DOHH2 (cell line): ENCODE data around the gene STX8.

Source experiments
- H3F3A ChIP-seq: fragments of 200-600 bp; sonication (generic), shearing (Covaris generic); 2 replicates; pipeline ENCODE4 v1.6.0; 2016; ENCODE audit warnings: antibody characterized with exemption, mild to moderate bottlenecking; ENCODE audit not compliant: control insufficient read depth, insufficient read depth
- H3K27ac ChIP-seq: fragments of 200-600 bp; sonication (generic); 2 replicates; pipeline ENCODE4 v1.5.1; 2014; ENCODE audit warnings: low read depth, mild to moderate bottlenecking, low read length, moderate library complexity
- H3K27me3 ChIP-seq: fragments of 200-600 bp; sonication (generic); 2 replicates; pipeline ENCODE4 v1.6.1; 2014; ENCODE audit warnings: mild to moderate bottlenecking, low read length, mixed read lengths; ENCODE audit not compliant: control insufficient read depth
- H3K36me3 ChIP-seq: fragments of 200-600 bp; sonication (generic); 2 replicates; pipeline ENCODE4 v1.6.1; 2014; ENCODE audit warnings: mild to moderate bottlenecking, low read length, moderate library complexity, mixed read lengths; ENCODE audit not compliant: control insufficient read depth
- H3K4me1 ChIP-seq: fragments of 200-600 bp; sonication (generic); 2 replicates; pipeline ENCODE4 v1.6.1; 2014; ENCODE audit warnings: mild to moderate bottlenecking, low read length, mixed read lengths; ENCODE audit not compliant: control insufficient read depth
- H3K4me2 ChIP-seq: fragments of 200-600 bp; sonication (generic); 2 replicates; pipeline ENCODE4 v1.6.0; 2014; ENCODE audit warnings: mild to moderate bottlenecking, low read length, moderate library complexity
- H3K4me3 ChIP-seq: fragments of 200-600 bp; sonication (generic); 2 replicates; pipeline ENCODE4 v1.5.1; 2014; ENCODE audit warnings: mild to moderate bottlenecking, low read length, mixed read lengths
- H3K79me2 ChIP-seq: fragments of 200-600 bp; sonication (generic); 2 replicates; pipeline ENCODE4 v1.6.1; 2014; ENCODE audit warnings: mild to moderate bottlenecking, low read length, mixed read lengths; ENCODE audit not compliant: control insufficient read depth
- H3K9me2 ChIP-seq: fragments of 200-600 bp; sonication (generic); replicated peaks from 2 replicates; pipeline ENCODE4 v1.6.1; 2014; ENCODE audit warnings: mild to moderate bottlenecking, low read length, mixed read lengths; ENCODE audit not compliant: control insufficient read depth
- H3K9me3 ChIP-seq: fragments of 200-600 bp; sonication (generic); 2 replicates; pipeline ENCODE4 v1.6.1; 2014; ENCODE audit warnings: antibody characterized with exemption, low read length, mixed read lengths; ENCODE audit not compliant: control insufficient read depth, insufficient read depth
- H4K20me1 ChIP-seq: fragments of 200-600 bp; sonication (generic); 2 replicates; pipeline ENCODE4 v1.6.0; 2014; ENCODE audit warnings: low read depth, mild to moderate bottlenecking, antibody characterized with exemption, low read length, moderate library complexity; ENCODE audit not compliant: control insufficient read depth, insufficient read depth
- EZH2phosphoT487 ChIP-seq: fragments of 200-600 bp; sonication (generic); IDR thresholded peaks from 2 replicates; pipeline ENCODE4 v1.6.1; 2017; ENCODE audit warnings: borderline replicate concordance, mild to moderate bottlenecking, antibody characterized with exemption, low read length, moderate library complexity, mixed read lengths
- TF ChIP-seq, protein P1 (sequence below): fragments of 200-600 bp; sonication (generic); IDR thresholded peaks from one replicate; pipeline ENCODE4 v1.5.1; 2014; ENCODE audit warnings: antibody characterized with exemption, mild to moderate bottlenecking, low read depth, low read length; ENCODE audit not compliant: poor library complexity, severe bottlenecking

The STX8 gene

DNA sequence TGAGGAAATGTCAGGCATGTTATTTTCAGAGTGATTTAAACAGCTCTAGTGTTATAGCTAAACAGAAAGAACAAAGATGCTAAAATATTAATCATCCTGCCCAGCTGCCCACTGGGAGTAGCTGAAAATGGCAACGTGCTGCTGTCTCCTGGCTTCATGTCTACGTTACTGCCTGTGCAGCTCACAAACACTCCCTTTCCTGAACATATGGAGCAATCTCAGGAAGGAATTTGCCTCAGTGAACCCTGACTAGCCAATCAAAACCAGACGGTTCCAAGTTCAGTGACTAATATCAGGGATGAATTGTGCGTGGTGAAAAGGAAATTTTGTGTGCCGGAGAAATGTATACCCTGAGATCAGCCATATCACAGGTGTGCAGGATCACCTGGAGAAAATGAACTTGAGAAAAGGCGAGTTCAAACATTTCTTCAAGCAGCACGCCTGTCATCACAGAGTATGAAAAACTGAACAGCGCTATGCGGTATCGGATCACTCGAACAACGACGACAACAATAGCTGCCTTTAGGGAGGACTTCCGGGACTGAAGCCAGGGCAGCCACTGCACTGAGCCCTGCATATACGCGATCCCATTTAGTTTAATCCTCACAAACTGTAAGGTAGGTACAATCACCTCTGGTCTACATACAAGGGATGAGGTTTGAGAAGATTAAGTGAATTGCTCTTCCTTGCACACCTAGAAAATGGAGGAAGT is 110.3 kb downstream of the STX8 start:
- H3K79me2 ChIP-seq = no peaks in the 10 kb centered on the region
- TF ChIP-seq, protein P1, sequence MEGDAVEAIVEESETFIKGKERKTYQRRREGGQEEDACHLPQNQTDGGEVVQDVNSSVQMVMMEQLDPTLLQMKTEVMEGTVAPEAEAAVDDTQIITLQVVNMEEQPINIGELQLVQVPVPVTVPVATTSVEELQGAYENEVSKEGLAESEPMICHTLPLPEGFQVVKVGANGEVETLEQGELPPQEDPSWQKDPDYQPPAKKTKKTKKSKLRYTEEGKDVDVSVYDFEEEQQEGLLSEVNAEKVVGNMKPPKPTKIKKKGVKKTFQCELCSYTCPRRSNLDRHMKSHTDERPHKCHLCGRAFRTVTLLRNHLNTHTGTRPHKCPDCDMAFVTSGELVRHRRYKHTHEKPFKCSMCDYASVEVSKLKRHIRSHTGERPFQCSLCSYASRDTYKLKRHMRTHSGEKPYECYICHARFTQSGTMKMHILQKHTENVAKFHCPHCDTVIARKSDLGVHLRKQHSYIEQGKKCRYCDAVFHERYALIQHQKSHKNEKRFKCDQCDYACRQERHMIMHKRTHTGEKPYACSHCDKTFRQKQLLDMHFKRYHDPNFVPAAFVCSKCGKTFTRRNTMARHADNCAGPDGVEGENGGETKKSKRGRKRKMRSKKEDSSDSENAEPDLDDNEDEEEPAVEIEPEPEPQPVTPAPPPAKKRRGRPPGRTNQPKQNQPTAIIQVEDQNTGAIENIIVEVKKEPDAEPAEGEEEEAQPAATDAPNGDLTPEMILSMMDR = no peak
- TF ChIP-seq EZH2phosphoT487 = no peak
- H3K9me3 ChIP-seq = no peaks in the 10 kb centered on the region
- no peak overlapping the region for H3K27ac ChIP-seq
- H3K27me3 ChIP-seq = no peaks in the 10 kb centered on the region
- H4K20me1 ChIP-seq = no peaks in the 10 kb centered on the region
- no peaks in the 10 kb centered on the region for H3F3A ChIP-seq
- no peak overlapping the region for H3K4me3 ChIP-seq
- H3K9me2 ChIP-seq = no peaks in the 10 kb centered on the region
- no peak overlapping the region for H3K4me2 ChIP-seq
- no peaks in the 10 kb centered on the region for H3K4me1 ChIP-seq
- H3K36me3 ChIP-seq = no peaks in the 10 kb centered on the region

DNA sequence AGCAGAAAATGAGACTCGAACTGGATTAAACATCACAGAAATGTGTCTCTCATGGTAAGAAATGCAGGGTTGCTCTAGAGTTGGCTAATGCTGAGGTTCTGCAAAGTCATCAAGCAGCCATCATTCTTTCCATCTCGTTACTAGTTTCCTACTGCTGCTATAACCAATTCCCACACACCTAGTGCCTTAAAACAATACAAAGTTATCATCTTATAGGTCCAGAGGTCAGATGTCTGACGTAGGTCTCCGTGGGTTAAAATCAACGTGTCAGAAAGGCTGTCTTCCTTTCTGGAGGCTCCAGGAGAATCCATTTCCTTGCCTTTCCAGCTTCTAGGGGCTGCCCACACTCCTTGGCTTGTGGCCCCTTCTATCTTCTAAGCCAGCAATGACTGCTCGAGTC is 118.6 kb downstream of the STX8 start:
- Histone ChIP-seq H3K27ac (no peak overlapping the region), H3K4me3 (no peak overlapping the region), H3K79me2 (no peaks in the 10 kb centered on the region), H3K9me3 (no peaks in the 10 kb centered on the region), H3K36me3 (no peaks in the 10 kb centered on the region), H3K27me3 (no peaks in the 10 kb centered on the region), H4K20me1 (no peaks in the 10 kb centered on the region), H3K4me2 (no peak overlapping the region), H3K4me1 (no peaks in the 10 kb centered on the region), H3F3A (no peaks in the 10 kb centered on the region), H3K9me2 (no peaks in the 10 kb centered on the region)
- TF ChIP-seq, protein P1 = no peak
- no peak for TF ChIP-seq EZH2phosphoT487

DNA sequence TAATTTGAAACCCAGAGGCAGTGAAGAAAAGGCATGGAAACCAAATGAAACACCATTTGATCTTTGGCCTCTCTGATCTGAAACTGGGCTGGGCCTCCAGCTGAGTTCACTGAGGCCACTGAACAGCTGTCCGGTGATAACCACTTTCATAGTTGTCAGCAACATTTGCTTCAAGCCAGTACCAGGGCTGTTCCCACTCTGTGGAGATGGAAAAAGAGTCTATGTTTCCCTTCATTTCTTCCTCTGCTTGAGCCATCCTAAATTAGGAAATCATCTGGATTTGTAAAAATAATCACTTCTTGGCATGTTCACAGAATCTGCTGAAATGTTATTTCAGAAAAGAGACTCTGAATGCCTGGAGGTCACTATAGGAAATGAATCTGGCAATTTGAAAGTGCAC is 119.3 kb downstream of the STX8 start:
- no peak overlapping the region for H3K4me3 ChIP-seq
- H4K20me1 ChIP-seq = no peaks in the 10 kb centered on the region
- no peaks in the 10 kb centered on the region for H3K4me1 ChIP-seq
- H3F3A ChIP-seq = no peaks in the 10 kb centered on the region
- no peak overlapping the region for H3K4me2 ChIP-seq
- H3K36me3 ChIP-seq = no peaks in the 10 kb centered on the region
- no peaks in the 10 kb centered on the region for H3K9me3 ChIP-seq
- TF ChIP-seq EZH2phosphoT487 = no peak
- TF ChIP-seq, protein P1 = no peak
- no peaks in the 10 kb centered on the region for H3K27me3 ChIP-seq
- no peak overlapping the region for H3K27ac ChIP-seq
- no peaks in the 10 kb centered on the region for H3K9me2 ChIP-seq
- no peaks in the 10 kb centered on the region for H3K79me2 ChIP-seq
